T-helper 1 cell treated with Interleukin-12 subunit alpha and Interleukin-12 subunit beta and Interleukin-4 antibody, amounts not matched to agents 30 μg/mL and 1 μg/mL, for 36 hours (primary cell): ENCODE data around the gene ZNF195.

ENCODE experiments used
- H3K27ac Mint-ChIP-seq: one replicate; pipeline ENCODE4 v1.8.0; 2021; ENCODE audit warnings: mild to moderate bottlenecking, mixed read lengths
- H3K27me3 Mint-ChIP-seq: one replicate; pipeline ENCODE4 v1.8.0; 2021; ENCODE audit warnings: low read depth, mixed read lengths
- H3K36me3 Mint-ChIP-seq: one replicate; pipeline ENCODE4 v1.8.0; 2021; ENCODE audit warnings: low read depth, mixed read lengths
- H3K4me1 Mint-ChIP-seq: one replicate; pipeline ENCODE4 v1.8.0; 2021; ENCODE audit warnings: low read depth, mixed read lengths
- H3K4me3 Mint-ChIP-seq: one replicate; pipeline ENCODE4 v1.8.0; 2021; ENCODE audit warnings: mild to moderate bottlenecking, moderate library complexity, mixed read lengths
- H3K9me3 Mint-ChIP-seq: one replicate; pipeline ENCODE4 v1.8.0; 2021; ENCODE audit warnings: mixed read lengths

ZNF195 gene

GRCh38 chr11:3380706-3381545 lies 2.0 kb upstream of the ZNF195 start:
- no peak overlapping the region for H3K27ac Mint-ChIP-seq

GRCh38 chr11:3375552-3375951 lies 3.4 kb downstream of the ZNF195 start:
- H3K27me3 Mint-ChIP-seq = no peaks in the 10 kb centered on the region
- no peak overlapping the region for H3K27ac Mint-ChIP-seq
- H3K4me3 Mint-ChIP-seq = no peak overlapping the region
- H3K4me1 Mint-ChIP-seq = peaks cover 27% of the 10 kb centered on the region
- H3K9me3 Mint-ChIP-seq = peaks cover 53% of the 10 kb centered on the region
- H3K36me3 Mint-ChIP-seq = peaks cover 78% of the 10 kb centered on the region

More at GRCh38 chr11:3380706-3381545, 2.0 kb upstream of the ZNF195 start:
- Mint-ChIP-seq H3K36me3 (peaks cover 25% of the 10 kb centered on the region), H3K4me1 (peaks cover 24% of the 10 kb centered on the region), H3K4me3 (no peak overlapping the region), H3K27me3 (no peaks in the 10 kb centered on the region), H3K9me3 (peaks cover 13% of the 10 kb centered on the region)

DNA sequence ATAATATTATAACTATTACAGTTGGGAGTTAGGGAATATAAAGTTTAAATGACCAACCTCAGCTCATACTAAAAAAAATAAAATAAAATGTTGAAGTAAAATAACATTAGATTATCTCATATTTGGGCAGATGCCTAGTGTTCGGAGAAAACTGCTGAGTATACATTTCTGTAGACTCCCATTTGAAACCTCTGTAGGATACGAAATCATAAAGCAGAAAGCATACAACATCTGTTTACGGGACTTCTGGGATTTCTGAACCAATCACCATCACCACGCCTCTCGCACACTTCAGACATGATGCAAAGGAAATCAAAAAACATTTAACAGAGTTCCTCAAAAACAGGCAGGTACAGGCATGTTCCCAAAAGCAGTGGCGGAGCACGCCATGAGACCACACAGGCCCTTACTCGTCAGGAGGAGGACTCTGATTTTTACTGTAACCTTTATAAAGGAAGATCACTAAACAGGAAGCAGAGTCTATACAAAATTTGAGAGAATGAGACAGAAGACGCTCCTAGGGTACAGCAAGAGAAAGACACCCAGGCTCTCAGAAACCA lies 8.6 kb downstream of the ZNF195 start:
- peaks cover 69% of the 10 kb centered on the region for H3K9me3 Mint-ChIP-seq
- no peak overlapping the region for H3K27ac Mint-ChIP-seq
- H3K4me3 Mint-ChIP-seq = no peak overlapping the region
- no peaks in the 10 kb centered on the region for H3K27me3 Mint-ChIP-seq
- H3K4me1 Mint-ChIP-seq = peaks cover 2% of the 10 kb centered on the region
- H3K36me3 Mint-ChIP-seq = peaks cover 91% of the 10 kb centered on the region

DNA sequence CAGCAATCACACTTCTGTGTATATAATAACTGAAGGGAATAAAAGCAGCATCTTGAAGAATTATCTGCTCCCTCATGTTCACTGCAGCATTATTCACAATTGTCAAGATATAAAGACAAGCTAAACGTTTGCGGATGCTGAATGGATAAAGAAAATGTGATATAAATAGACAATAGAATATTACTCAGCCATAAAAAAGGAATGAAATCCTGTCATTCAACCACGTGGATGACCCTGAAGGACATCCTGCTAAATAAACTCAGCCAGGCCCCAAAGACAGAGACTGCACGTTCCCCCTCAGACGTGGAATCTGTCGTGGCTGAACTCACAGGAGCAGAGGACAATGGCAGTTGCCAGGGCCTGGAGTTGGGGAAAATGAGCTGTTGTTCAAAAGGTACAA lies 9.6 kb downstream of the ZNF195 start:
- Mint-ChIP-seq H3K27me3 (no peaks in the 10 kb centered on the region), H3K4me1 (peaks cover 4% of the 10 kb centered on the region), H3K36me3 (peaks cover 90% of the 10 kb centered on the region), H3K4me3 (no peak overlapping the region), H3K9me3 (peaks cover 75% of the 10 kb centered on the region), H3K27ac (no peak overlapping the region)

- Mint-ChIP-seq H3K9me3 (peaks cover 74% of the 10 kb centered on the region), H3K4me3 (no peak overlapping the region), H3K27me3 (no peaks in the 10 kb centered on the region), H3K36me3 (peaks cover 89% of the 10 kb centered on the region), H3K4me1 (peaks cover 4% of the 10 kb centered on the region), H3K27ac (no peak overlapping the region)
Measured at GRCh38 chr11:3368199-3368598, 10.7 kb downstream of the ZNF195 start.

GRCh38 chr11:3367221-3367620 lies 11.7 kb downstream of the ZNF195 start:
- H3K27me3 Mint-ChIP-seq = no peaks in the 10 kb centered on the region
- H3K9me3 Mint-ChIP-seq = peaks cover 75% of the 10 kb centered on the region
- H3K4me3 Mint-ChIP-seq = no peak overlapping the region
- H3K36me3 Mint-ChIP-seq = peaks cover 89% of the 10 kb centered on the region
- H3K27ac Mint-ChIP-seq = no peak overlapping the region
- peaks cover 4% of the 10 kb centered on the region for H3K4me1 Mint-ChIP-seq

DNA sequence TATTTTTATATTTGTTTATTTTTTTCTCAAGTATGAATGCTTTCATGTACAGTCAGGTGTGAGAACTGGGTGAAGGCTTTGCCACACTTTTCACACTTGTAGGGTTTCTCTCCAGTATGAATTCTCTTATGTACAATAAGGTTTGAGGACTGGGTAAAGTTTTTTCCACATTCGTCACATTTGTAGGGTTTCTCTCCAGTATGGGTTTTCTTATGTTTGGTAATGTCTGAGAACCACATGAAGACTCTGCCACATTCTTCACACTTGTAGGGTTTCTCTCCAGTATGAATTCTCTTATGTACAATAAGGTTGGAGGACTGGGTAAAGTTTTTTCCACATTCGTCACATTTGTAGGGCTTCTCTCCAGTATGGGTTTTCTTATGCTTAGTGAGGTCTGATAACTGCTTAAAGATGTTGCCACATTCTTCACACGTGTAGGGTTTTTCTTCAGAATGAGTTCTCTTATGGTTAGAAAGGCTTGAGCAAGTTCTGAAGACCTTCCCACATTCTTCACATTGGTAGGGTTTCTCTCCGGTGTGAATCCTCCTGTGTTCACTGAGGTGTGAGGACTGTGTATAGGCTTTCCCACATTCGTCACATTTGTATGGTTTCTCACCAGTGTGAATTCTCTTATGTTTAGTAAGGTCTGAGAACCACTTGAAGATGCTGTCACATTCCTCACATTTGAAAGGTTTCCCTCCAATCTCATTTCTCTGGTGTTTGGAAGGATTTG lies 19.7 kb downstream of the ZNF195 start:
- Mint-ChIP-seq H3K9me3 (peaks cover 79% of the 10 kb centered on the region), H3K27me3 (no peaks in the 10 kb centered on the region), H3K36me3 (peaks cover 77% of the 10 kb centered on the region), H3K4me3 (no peak overlapping the region), H3K4me1 (no peaks in the 10 kb centered on the region), H3K27ac (no peak overlapping the region)

DNA sequence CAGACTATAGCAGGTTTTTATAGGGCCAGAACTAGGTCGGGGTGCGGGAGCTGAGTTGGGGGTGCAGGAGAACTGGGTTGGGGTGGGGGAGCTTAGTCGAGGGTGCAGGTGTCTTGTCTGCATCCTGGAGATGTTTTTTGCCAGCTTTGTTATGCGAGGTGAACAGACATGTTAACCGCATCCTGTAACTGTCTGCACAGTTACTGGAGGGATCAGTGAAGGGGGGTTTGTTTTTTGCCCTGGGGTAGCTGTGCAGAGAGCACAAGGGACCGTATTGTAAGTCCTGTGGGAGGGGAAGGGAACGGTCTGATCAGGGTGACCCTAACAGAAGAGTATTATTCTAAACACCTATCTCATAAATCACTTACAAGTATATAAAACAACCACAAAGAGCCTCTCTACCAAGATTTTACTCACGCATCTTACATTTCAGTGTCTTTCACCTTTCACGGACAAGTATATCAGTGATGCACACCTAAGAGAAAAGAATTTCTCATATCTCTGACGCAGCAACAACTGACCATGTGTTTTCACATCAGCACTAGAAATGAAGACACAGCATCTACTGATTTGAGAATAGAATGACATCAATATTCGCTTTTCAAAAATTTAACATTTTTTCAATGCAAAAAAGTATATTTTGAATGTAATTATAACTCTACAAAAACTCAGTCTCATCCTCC lies 20.8 kb downstream of the ZNF195 start:
- Mint-ChIP-seq H3K36me3 (peaks cover 66% of the 10 kb centered on the region), H3K4me3 (no peak overlapping the region), H3K27ac (no peak overlapping the region), H3K27me3 (no peaks in the 10 kb centered on the region), H3K4me1 (no peaks in the 10 kb centered on the region), H3K9me3 (peaks cover 69% of the 10 kb centered on the region)

DNA sequence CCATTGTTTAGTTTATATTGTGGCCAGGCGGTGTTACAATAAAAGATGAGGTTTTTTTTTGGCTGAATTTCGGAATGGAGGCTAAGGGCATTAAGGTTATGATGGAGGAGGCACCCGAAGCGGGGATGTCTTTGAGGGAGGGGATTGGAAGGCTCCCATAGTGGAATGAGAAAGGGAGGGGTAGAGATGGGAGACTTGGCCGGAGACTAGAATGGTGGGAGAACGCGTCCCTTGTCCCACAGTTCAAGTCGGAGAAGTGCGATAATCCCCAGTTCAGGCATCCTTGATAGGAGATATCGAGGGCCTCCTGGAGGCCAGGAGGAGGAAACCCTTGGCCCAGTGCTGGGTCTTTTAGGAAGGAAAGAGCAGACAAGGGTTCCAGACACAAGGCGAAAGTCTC lies 21.6 kb downstream of the ZNF195 start:
- H3K4me1 Mint-ChIP-seq = no peaks in the 10 kb centered on the region
- H3K27ac Mint-ChIP-seq = no peak overlapping the region
- no peak overlapping the region for H3K4me3 Mint-ChIP-seq
- H3K27me3 Mint-ChIP-seq = no peaks in the 10 kb centered on the region
- peaks cover 58% of the 10 kb centered on the region for H3K36me3 Mint-ChIP-seq
- peaks cover 61% of the 10 kb centered on the region for H3K9me3 Mint-ChIP-seq

DNA sequence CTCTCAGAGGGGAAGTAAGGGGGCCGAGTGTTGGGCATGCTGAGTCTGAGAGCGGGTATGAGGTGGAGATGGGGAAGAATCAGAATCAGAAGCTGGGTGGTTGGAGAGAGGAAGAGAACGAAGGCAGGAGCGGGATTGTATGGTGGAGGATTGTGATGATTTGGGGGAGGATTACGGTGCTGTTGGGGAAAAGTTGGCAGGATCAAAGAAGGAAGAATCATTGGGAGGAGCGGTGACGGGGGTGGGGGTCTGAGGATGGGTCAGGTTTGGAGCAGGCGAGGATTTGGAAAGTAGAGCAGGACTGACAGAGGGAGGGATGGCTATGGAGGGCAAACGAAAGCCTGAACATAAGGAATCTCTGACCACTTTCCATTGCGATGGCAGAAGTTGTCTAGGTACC lies 22.1 kb downstream of the ZNF195 start:
- Mint-ChIP-seq H3K4me1 (no peaks in the 10 kb centered on the region), H3K27ac (no peak overlapping the region), H3K4me3 (no peak overlapping the region), H3K9me3 (peaks cover 58% of the 10 kb centered on the region), H3K27me3 (no peaks in the 10 kb centered on the region), H3K36me3 (peaks cover 55% of the 10 kb centered on the region)

GRCh38 chr11:3353066-3353465 lies 25.9 kb downstream of the ZNF195 start:
- H3K4me1 Mint-ChIP-seq = no peaks in the 10 kb centered on the region
- H3K27ac Mint-ChIP-seq = no peak overlapping the region
- no peak overlapping the region for H3K4me3 Mint-ChIP-seq
- H3K27me3 Mint-ChIP-seq = no peaks in the 10 kb centered on the region
- peaks cover 20% of the 10 kb centered on the region for H3K36me3 Mint-ChIP-seq
- peaks cover 25% of the 10 kb centered on the region for H3K9me3 Mint-ChIP-seq

DNA sequence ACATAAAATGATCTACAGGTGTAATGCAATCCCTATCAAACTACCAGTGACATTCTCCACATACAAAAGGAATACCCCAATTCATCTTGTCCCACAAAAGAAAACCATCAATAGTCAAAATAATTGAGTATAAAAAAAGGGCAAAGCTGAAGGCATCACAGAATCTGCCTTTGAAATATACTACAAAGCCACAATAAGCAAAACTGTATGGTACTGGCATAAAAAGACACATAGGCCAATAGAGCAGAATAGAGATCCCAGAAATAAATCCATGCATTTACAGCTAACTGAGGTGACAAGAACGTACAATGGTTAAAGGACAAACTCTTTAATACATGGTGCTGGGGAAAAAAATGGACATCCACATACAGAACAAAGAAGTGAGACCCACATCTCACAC lies 31.8 kb downstream of the ZNF195 start:
- Mint-ChIP-seq H3K4me3 (no peak overlapping the region), H3K9me3 (peaks cover 14% of the 10 kb centered on the region), H3K27ac (no peak overlapping the region), H3K27me3 (peaks cover 12% of the 10 kb centered on the region), H3K4me1 (no peaks in the 10 kb centered on the region), H3K36me3 (peaks cover 5% of the 10 kb centered on the region)

GRCh38 chr11:3346587-3346986 lies 32.4 kb downstream of the ZNF195 start:
- peaks cover 14% of the 10 kb centered on the region for H3K9me3 Mint-ChIP-seq
- H3K36me3 Mint-ChIP-seq = peaks cover 5% of the 10 kb centered on the region
- H3K4me1 Mint-ChIP-seq = no peaks in the 10 kb centered on the region
- H3K4me3 Mint-ChIP-seq = no peak overlapping the region
- H3K27me3 Mint-ChIP-seq = peaks cover 13% of the 10 kb centered on the region
- no peak overlapping the region for H3K27ac Mint-ChIP-seq

DNA sequence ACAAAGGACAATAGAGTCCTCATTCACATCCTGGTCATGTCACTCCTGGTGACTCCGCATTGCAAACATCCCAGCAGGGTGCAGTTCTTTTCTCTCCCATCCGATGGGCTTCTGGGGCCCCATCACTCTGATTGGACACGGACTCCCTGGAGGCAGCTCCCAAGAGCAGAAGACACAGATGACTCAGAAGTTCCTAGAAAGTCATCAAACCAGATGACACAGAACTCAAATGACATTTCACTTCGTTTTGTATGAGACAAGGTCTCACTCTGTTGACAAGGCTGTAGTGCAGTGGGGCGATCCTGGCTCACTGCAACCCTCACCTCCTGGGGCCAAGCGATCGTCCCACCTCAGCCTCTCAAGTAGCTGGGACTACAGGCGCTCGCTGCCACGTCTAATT lies 33.2 kb downstream of the ZNF195 start:
- no peak overlapping the region for H3K4me3 Mint-ChIP-seq
- no peak overlapping the region for H3K27ac Mint-ChIP-seq
- H3K36me3 Mint-ChIP-seq = peaks cover 5% of the 10 kb centered on the region
- peaks cover 15% of the 10 kb centered on the region for H3K27me3 Mint-ChIP-seq
- no peaks in the 10 kb centered on the region for H3K4me1 Mint-ChIP-seq
- H3K9me3 Mint-ChIP-seq = peaks cover 14% of the 10 kb centered on the region
